Measurements from ENCODE around the gene MIOS.

- TF ChIP-seq, protein P1, sequence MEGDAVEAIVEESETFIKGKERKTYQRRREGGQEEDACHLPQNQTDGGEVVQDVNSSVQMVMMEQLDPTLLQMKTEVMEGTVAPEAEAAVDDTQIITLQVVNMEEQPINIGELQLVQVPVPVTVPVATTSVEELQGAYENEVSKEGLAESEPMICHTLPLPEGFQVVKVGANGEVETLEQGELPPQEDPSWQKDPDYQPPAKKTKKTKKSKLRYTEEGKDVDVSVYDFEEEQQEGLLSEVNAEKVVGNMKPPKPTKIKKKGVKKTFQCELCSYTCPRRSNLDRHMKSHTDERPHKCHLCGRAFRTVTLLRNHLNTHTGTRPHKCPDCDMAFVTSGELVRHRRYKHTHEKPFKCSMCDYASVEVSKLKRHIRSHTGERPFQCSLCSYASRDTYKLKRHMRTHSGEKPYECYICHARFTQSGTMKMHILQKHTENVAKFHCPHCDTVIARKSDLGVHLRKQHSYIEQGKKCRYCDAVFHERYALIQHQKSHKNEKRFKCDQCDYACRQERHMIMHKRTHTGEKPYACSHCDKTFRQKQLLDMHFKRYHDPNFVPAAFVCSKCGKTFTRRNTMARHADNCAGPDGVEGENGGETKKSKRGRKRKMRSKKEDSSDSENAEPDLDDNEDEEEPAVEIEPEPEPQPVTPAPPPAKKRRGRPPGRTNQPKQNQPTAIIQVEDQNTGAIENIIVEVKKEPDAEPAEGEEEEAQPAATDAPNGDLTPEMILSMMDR (IDR thresholded peaks at IDR 0.05; ENCODE audit: low read depth, low read length, poor library complexity, severe bottlenecking): no peak
- TF ChIP-seq EZH2phosphoT487 (IDR thresholded peaks at IDR 0.05; ENCODE audit: borderline replicate concordance, low read length): no peak
These were observed 12.7 kb upstream of the MIOS start for GRCh38 chr7:7554021-7554432.

Measured in DOHH2 (cell line).